ENCODE measurements around the gene PLPPR3. TPM values are rescaled to one million over a fixed set of nuclear protein-coding genes. Genes with fewer than 3 reads are reported as not detected.

The PLPPR3 gene
- total RNA-seq, 1 experiment from 2014 or later: not detected

DNA sequence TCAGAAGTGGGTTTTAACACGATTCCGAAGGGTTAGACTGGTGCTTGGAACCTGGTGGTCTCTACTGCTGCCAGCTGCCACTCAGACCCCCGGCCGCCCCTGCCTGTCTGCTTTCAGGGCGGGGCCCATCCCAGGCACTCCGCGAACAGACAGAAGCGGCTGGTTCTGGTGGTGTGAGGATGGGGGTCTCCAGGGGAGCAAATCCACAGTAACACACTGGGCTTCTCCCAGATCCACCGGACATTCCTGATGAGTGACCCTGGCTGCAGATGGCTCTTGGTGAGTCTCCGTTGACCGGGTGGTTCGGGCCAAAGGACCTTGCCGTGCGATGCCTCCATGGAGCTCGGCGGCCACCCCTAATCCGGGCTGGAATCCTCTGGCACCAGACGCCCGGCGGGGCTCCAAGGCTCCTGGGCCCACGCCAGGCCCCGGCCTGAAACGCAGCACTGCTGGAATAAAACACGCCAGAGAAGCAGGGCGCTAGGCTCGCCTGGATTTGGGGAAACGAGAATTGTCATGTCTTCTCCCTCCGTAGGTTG, 26.6 kb downstream of the PLPPR3 start:
- Mint-ChIP-seq H3K27ac (ENCODE audit: unreplicated experiment) (no peak overlapping the region), H3K9me3 (ENCODE audit: low read depth, unreplicated experiment) (no peaks in the 10 kb centered on the region), H3K4me3 (ENCODE audit: low read depth, unreplicated experiment) (no peak overlapping the region), H3K27me3 (ENCODE audit: unreplicated experiment) (no peaks in the 10 kb centered on the region), H3K4me1 (ENCODE audit: low read depth, unreplicated experiment) (peaks cover 6% of the 10 kb centered on the region), H3K36me3 (ENCODE audit: insufficient read depth, unreplicated experiment) (peaks cover 36% of the 10 kb centered on the region)
- no peak for DNase-seq
- TF ChIP-seq, protein P1, sequence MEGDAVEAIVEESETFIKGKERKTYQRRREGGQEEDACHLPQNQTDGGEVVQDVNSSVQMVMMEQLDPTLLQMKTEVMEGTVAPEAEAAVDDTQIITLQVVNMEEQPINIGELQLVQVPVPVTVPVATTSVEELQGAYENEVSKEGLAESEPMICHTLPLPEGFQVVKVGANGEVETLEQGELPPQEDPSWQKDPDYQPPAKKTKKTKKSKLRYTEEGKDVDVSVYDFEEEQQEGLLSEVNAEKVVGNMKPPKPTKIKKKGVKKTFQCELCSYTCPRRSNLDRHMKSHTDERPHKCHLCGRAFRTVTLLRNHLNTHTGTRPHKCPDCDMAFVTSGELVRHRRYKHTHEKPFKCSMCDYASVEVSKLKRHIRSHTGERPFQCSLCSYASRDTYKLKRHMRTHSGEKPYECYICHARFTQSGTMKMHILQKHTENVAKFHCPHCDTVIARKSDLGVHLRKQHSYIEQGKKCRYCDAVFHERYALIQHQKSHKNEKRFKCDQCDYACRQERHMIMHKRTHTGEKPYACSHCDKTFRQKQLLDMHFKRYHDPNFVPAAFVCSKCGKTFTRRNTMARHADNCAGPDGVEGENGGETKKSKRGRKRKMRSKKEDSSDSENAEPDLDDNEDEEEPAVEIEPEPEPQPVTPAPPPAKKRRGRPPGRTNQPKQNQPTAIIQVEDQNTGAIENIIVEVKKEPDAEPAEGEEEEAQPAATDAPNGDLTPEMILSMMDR (IDR thresholded peaks at IDR 0.05; ENCODE audit: unreplicated experiment): no peak
- BruUV-seq (replicated peaks): no TSS peak
- CTCF ChIA-PET: no interaction called here
- intact Hi-C loops (cut with micrococcal nuclease; ENCODE audit: unreplicated experiment): no loop called here

DNA sequence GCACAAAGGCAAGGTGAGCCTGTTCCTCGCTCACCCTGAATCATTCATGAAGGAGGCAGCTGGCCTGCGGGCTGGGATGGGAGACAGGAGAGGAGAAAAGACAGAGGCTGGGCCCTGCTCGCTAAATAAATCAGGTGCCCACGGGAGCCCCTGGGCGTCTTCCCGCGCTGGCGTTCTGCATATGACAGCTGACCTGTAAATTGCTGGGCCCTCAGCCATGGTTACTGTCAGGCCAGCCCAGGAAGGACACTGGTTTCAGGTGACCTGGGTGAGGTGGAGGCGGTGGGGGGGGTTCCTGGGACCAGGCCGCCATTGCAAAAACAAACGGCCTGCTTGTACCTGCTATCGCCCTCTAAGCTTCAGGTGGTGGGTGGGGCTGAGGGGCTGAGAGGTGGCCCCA, 27.9 kb downstream of the PLPPR3 start:
- TF ChIP-seq, protein P1 (IDR thresholded peaks at IDR 0.05; ENCODE audit: unreplicated experiment): no peak
- no TSS peak for BruUV-seq (replicated peaks)
- H3K4me1 Mint-ChIP-seq (ENCODE audit: low read depth, unreplicated experiment): no peaks in the 10 kb centered on the region

GRCh38 chr19:792306-792885, 29.4 kb downstream of the PLPPR3 start:
- intact Hi-C loops (cut with micrococcal nuclease; ENCODE audit: unreplicated experiment): no loop called here
- no peak for DNase-seq
- no peaks in the 10 kb centered on the region for H3K27me3 Mint-ChIP-seq (ENCODE audit: unreplicated experiment)
- H3K4me3 Mint-ChIP-seq (ENCODE audit: low read depth, unreplicated experiment): no peak overlapping the region
- no peaks in the 10 kb centered on the region for H3K9me3 Mint-ChIP-seq (ENCODE audit: low read depth, unreplicated experiment)
- CTCF ChIA-PET: no interaction called here
- H3K27ac Mint-ChIP-seq (ENCODE audit: unreplicated experiment): no peak overlapping the region
- peaks cover 14% of the 10 kb centered on the region for H3K36me3 Mint-ChIP-seq (ENCODE audit: insufficient read depth, unreplicated experiment)
- BruUV-seq (replicated peaks): no TSS peak
- no peaks in the 10 kb centered on the region for H3K4me1 Mint-ChIP-seq (ENCODE audit: low read depth, unreplicated experiment)
- TF ChIP-seq, protein P1 (IDR thresholded peaks at IDR 0.05; ENCODE audit: unreplicated experiment): no peak

More for the DNA sequence above, 27.9 kb downstream of the PLPPR3 start:
- no peak for DNase-seq
- no peak overlapping the region for H3K4me3 Mint-ChIP-seq (ENCODE audit: low read depth, unreplicated experiment)
- CTCF ChIA-PET: no interaction called here
- intact Hi-C loops (cut with micrococcal nuclease; ENCODE audit: unreplicated experiment): no loop called here
- peaks cover 23% of the 10 kb centered on the region for H3K36me3 Mint-ChIP-seq (ENCODE audit: insufficient read depth, unreplicated experiment)
- no peaks in the 10 kb centered on the region for H3K27me3 Mint-ChIP-seq (ENCODE audit: unreplicated experiment)
- no peaks in the 10 kb centered on the region for H3K9me3 Mint-ChIP-seq (ENCODE audit: low read depth, unreplicated experiment)
- no peak overlapping the region for H3K27ac Mint-ChIP-seq (ENCODE audit: unreplicated experiment)

GRCh38 chr19:791567-792305, 30.0 kb downstream of the PLPPR3 start:
- CTCF ChIA-PET: interaction anchor here (0.5 kb wide), 1 partner anchor 372 kb away, joined by 10 read pairs; no protein-coding TSS in a partner anchor
- Mint-ChIP-seq H3K36me3 (ENCODE audit: insufficient read depth, unreplicated experiment) (peaks cover 8% of the 10 kb centered on the region), H3K4me1 (ENCODE audit: low read depth, unreplicated experiment) (no peaks in the 10 kb centered on the region), H3K27ac (ENCODE audit: unreplicated experiment) (no peak overlapping the region), H3K4me3 (ENCODE audit: low read depth, unreplicated experiment) (no peak overlapping the region), H3K9me3 (ENCODE audit: low read depth, unreplicated experiment) (no peaks in the 10 kb centered on the region), H3K27me3 (ENCODE audit: unreplicated experiment) (no peaks in the 10 kb centered on the region)
- TF ChIP-seq, protein P1 (IDR thresholded peaks at IDR 0.05; ENCODE audit: unreplicated experiment): no peak
- intact Hi-C loops (cut with micrococcal nuclease; ENCODE audit: unreplicated experiment): no loop called here
- no peak for DNase-seq
- no TSS peak for BruUV-seq (replicated peaks)
